GM23248 (cell line): Measurements from ENCODE around the gene ABCG1. TPM values are rescaled to one million over a fixed set of nuclear protein-coding genes. Genes with fewer than 3 reads are reported as not detected.

ENCODE experiments used
- DNase-seq: peaks from one replicate; pipeline ENCODE4 v3.0.0-alpha.2; 2015
- H2AFZ ChIP-seq: fragments of 200-600 bp; sonication (generic); 2 replicates; pipeline ENCODE4 v1.6.1; 2016; ENCODE audit warnings: antibody characterized with exemption
- H3F3A ChIP-seq: fragments of 200-600 bp; sonication (generic); 2 replicates; pipeline ENCODE4 v1.6.1; 2016; ENCODE audit warnings: mild to moderate bottlenecking, antibody characterized with exemption, mixed run types; ENCODE audit not compliant: insufficient read depth
- H3K27ac ChIP-seq: fragments of 200-600 bp; sonication (generic); 2 replicates; pipeline ENCODE4 v1.5.1; 2016; ENCODE audit warnings: mild to moderate bottlenecking
- H3K27me3 ChIP-seq: fragments of 200-600 bp; sonication (generic); replicated peaks from 2 replicates; pipeline ENCODE4 v1.6.1; 2016; ENCODE audit warnings: mild to moderate bottlenecking; ENCODE audit not compliant: insufficient read depth
- H3K36me3 ChIP-seq: fragments of 200-600 bp; sonication (generic); 2 replicates; pipeline ENCODE4 v1.6.1; 2016; ENCODE audit warnings: low read depth, mild to moderate bottlenecking
- H3K4me1 ChIP-seq: fragments of 200-600 bp; sonication (generic); 2 replicates; pipeline ENCODE4 v1.6.1; 2016; ENCODE audit warnings: mild to moderate bottlenecking; ENCODE audit not compliant: insufficient read depth
- H3K4me2 ChIP-seq: fragments of 200-600 bp; sonication (generic); one replicate; pipeline ENCODE4 v1.6.1; 2016; ENCODE audit warnings: mild to moderate bottlenecking; ENCODE audit not compliant: unreplicated experiment
- H3K4me3 ChIP-seq: fragments of 200-600 bp; sonication (generic); 2 replicates; pipeline ENCODE4 v1.5.1; 2016; ENCODE audit warnings: mild to moderate bottlenecking
- H3K79me2 ChIP-seq: fragments of 200-600 bp; sonication (generic); 2 replicates; pipeline ENCODE4 v1.6.1; 2016; ENCODE audit warnings: mild to moderate bottlenecking; ENCODE audit not compliant: insufficient read depth
- H3K9ac ChIP-seq: fragments of 200-600 bp; sonication (generic); 2 replicates; pipeline ENCODE4 v1.6.1; 2016; ENCODE audit warnings: mild to moderate bottlenecking
- H3K9me2 ChIP-seq: fragments of 200-600 bp; sonication (generic); 2 replicates; pipeline ENCODE4 v1.6.1; 2016; ENCODE audit warnings: mixed run types, mild to moderate bottlenecking, moderate library complexity; ENCODE audit not compliant: insufficient read depth
- H3K9me3 ChIP-seq: fragments of 200-600 bp; sonication (generic); one replicate; pipeline ENCODE4 v1.6.1; 2017; ENCODE audit warnings: low read depth
- H4K20me1 ChIP-seq: fragments of 200-600 bp; sonication (generic); 2 replicates; pipeline ENCODE4 v1.6.0; 2016; ENCODE audit not compliant: insufficient read depth
- EZH2 ChIP-seq: fragments of 200-600 bp; sonication (generic); IDR thresholded peaks from 2 replicates; pipeline ENCODE4 v1.6.1; 2018; ENCODE audit warnings: antibody characterized with exemption, mild to moderate bottlenecking; ENCODE audit not compliant: insufficient read depth, poor library complexity, severe bottlenecking
- EZH2phosphoT487 ChIP-seq: fragments of 200-600 bp; sonication (generic); IDR thresholded peaks from 2 replicates; pipeline ENCODE4 v1.6.1; 2018; ENCODE audit warnings: antibody characterized with exemption, moderate library complexity, mild to moderate bottlenecking, low read depth; ENCODE audit not compliant: insufficient read depth
- WGBS, 2 experiments: methylation state at CpG; one replicate each; pipeline ENCODE4 v1.1.6; 2015 to 2017; ENCODE audit warnings: low lambda C conversion rate in 2 of 2, low coverage in 1 of 2; ENCODE audit errors: missing lambda C conversion rate in 2 of 2; 5-methylcytosine and 5-hydroxymethylcytosine counted together
- in situ Hi-C: fragments of 300-500 bp; cut with MboI; formaldehyde crosslinking; loops from 2 replicates; pipeline ENCODE4 v1.15.0; 2020
- polyA plus RNA-seq: library from polyadenylated mRNA; unstranded; fragments of >200 nt; fragmentation: Nextera tagmentation; extraction: Ambion mirVana; gene quantifications from 2 replicates; pipeline ENCODE4 v1.2.1, GENCODE V29; 2016
- total RNA-seq: library from RNA; depleted of rRNA; stranded (reverse); fragments of >200 nt; shearing (Covaris generic); gene quantifications from 2 replicates; pipeline ENCODE4 v1.2.3, GENCODE V29; 2014

The ABCG1 gene
- total and polyA plus RNA-seq, 2 experiments from 2014 or later, result 0.08 TPM; not detected in 1

DNA sequence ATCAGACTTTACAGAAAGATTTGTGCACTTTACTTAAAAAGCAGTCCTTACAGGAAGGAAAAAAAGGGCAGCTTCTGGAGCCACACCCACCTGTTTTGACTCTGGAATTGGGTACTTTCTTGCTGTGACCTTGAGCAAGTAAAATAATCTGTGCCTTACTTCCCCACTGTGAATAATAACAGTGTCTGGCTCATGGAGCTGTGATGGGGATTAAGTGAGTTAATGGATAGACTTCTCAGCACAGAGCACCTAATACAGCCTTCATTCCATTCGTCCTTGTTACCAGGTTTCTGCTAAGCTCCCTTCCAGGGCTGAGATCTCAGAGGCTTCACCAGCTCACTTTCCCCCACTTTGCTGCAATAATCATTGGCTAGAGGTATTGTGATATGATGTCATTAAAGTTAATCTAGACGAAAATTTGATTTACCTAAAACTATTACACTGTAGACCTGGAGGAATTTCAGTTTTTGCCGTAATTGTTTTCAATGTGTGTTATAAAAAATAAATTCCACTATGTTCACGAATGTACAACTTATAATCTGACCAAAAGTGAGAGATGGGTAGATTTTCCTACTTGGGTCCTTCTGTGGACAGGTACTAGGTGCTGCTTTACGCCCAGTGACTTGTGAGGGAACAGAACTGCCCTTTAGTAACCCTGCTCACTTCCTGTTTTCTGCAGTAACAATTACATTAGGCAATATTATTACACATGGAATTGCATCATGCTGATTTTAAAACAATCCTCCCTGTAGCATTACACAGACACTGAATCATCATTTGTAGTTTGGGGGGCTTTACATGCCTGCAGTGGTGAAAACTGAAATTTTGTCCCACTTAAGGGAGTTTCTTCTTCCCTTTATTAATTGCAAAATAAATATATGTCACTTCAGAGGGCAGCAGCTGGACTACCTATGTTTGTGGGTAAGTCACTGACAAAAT, 19.7 kb upstream of the ABCG1 start:
- Histone ChIP-seq H3K9me3 (no peaks in the 10 kb centered on the region), H3K4me3 (peak overlapping the region; percentile 4; the same call in 1 of the 2 replicates), H3K36me3 (no peaks in the 10 kb centered on the region), H3K9me2 (no peaks in the 10 kb centered on the region), H3K4me2 (peak overlapping the region; percentile 52), H2AFZ (no peak overlapping the region), H3K27ac (peak overlapping the region; percentile 58), H3K27me3 (peaks cover 11% of the 10 kb centered on the region), H3F3A (0 out of 2 replicates have a peak, but pooled peaks cover 7% of the 10 kb centered on the region), H3K9ac (peak overlapping the region; percentile 26), H3K4me1 (peaks cover 21% of the 10 kb centered on the region), H4K20me1 (no peaks in the 10 kb centered on the region), H3K79me2 (no peaks in the 10 kb centered on the region)
- DNase-seq, result peak; percentile 85
- 8 to 9% methylated on average over 5 of the region's 5 CpGs for WGBS, 2 experiments
- no peak for TF ChIP-seq EZH2
- in situ Hi-C loops, result no loop called here

DNA sequence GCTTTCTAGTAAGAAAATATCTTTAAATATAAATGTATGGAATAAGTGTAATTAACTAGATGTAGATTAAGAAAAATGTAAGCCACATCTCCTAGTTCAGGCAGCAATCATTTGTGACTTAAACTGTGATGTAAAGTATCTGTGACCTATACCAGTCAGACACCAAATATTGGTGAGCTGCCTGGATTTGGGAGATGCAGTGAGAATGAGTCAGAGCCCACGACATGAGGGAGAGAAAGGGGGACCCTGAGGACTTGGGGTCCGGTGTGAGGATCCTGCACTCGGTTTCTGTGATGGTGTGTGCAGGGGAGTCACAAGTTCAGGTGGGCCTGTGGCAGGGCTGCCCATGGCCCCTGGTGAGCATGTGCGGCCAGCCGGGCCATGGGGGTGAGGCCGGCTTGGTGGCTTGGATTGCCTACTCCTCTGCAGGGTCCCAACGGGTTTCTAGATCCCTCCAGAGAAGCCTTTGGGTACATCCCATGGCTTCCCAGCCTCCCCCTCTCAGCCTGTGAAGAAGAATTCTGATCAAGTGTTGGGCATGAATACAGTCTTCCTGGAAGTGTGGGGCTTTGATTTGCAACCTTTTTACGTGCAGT, 19.0 kb upstream of the ABCG1 start:
- peak overlapping the region; percentile 4; the same call in 1 of the 2 replicates for H3K4me3 ChIP-seq
- peak; percentile 67 for DNase-seq
- peaks cover 21% of the 10 kb centered on the region for H3K4me1 ChIP-seq
- H3K36me3 ChIP-seq, result no peaks in the 10 kb centered on the region
- H3K9me2 ChIP-seq, result no peaks in the 10 kb centered on the region
- H4K20me1 ChIP-seq, result no peaks in the 10 kb centered on the region
- peaks cover 14% of the 10 kb centered on the region for H3K27me3 ChIP-seq
- H3K9ac ChIP-seq, result peak overlapping the region; percentile 26
- 68 to 69% methylated on average over 8 of the region's 8 CpGs for WGBS, 2 experiments
- H3K4me2 ChIP-seq, result peak overlapping the region; percentile 52
- no peak for TF ChIP-seq EZH2phosphoT487
- no peak for TF ChIP-seq EZH2
- no peaks in the 10 kb centered on the region for H3K79me2 ChIP-seq
- 0 out of 2 replicates have a peak, but pooled peaks cover 7% of the 10 kb centered on the region for H3F3A ChIP-seq
- H3K27ac ChIP-seq, result peak overlapping the region; percentile 58
- H2AFZ ChIP-seq, result peak overlapping the region; percentile 33; the same call in 1 of the 2 replicates
- in situ Hi-C loops, result no loop called here
- H3K9me3 ChIP-seq, result no peaks in the 10 kb centered on the region

DNA sequence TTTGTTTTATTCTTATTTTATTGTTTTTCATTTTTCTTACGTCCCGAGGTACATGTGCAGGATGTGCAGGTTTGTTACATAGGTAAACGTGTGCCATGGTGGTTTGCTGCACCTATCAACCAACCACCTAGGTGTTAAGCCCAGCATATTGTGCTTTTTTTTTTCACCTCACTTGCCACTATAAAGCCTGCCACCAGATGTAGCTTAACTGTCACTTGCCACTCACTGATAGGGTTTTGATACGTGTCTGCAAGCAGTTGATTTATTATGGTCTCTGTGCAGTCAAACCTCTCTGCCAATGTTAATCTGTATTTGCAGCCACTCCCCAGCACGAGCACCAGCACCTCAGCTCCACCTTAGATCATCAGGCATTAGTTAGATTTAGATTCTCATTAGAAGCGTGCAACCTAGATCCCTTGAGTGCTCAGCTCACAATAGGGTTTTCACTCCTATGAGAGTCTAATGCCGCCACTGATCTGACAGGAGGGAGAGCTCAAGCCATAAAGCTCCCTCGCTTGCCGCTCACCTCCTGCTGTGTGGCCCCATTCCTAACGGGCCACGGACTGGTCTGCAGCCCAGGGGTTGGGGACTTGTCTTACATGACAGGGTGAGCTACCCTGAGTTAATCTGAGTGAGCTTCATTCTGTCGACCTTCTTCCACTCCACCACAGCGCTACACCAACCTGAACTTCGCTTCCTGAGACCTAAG, 17.9 kb upstream of the ABCG1 start:
- H3K27ac ChIP-seq, result no peak overlapping the region
- WGBS, 2 experiments, result 65 to 66% methylated on average over 14 of the region's 14 CpGs
- H4K20me1 ChIP-seq, result no peaks in the 10 kb centered on the region
- H3K9me3 ChIP-seq, result no peaks in the 10 kb centered on the region
- H3K9ac ChIP-seq, result no peak overlapping the region
- H3K36me3 ChIP-seq, result no peaks in the 10 kb centered on the region
- H3K4me1 ChIP-seq, result peaks cover 21% of the 10 kb centered on the region
- in situ Hi-C loops, result no loop called here
- H3K9me2 ChIP-seq, result no peaks in the 10 kb centered on the region
- H3F3A ChIP-seq, result 0 out of 2 replicates have a peak, but pooled peaks cover 7% of the 10 kb centered on the region
- H3K4me3 ChIP-seq, result no peak overlapping the region
- H2AFZ ChIP-seq, result no peak overlapping the region
- no peak overlapping the region for H3K4me2 ChIP-seq
- TF ChIP-seq EZH2 (no peak), EZH2phosphoT487 (no peak)
- H3K79me2 ChIP-seq, result no peaks in the 10 kb centered on the region
- DNase-seq, result no peak
- peaks cover 14% of the 10 kb centered on the region for H3K27me3 ChIP-seq

DNA sequence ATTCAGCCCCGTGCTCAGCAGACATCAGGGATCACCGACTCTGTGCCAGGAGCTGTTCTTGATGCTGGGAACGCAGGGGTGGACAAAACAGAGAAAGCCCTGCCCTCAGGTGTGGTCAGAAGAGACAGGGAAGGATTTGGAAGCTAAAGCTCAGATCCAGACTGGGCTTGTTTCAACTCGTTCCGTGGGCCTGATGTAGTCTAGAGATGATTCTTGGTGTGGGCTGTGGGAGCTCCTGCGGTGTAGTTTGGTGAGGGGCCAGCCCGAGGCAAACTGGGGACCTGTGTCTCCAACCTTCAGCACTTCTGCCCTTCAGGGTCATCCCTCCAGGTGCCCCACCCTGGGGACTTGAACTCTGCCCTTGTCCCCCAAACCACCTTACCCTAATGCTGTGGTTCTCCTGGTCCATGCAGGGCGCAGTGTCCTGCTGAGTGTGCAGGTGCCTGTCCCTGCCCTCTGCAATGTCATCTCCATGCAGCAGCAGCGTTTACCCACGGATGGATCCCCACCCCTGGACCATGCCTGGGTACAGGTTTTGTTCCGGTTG, 17.3 kb upstream of the ABCG1 start:
- no peak overlapping the region for H3K27ac ChIP-seq
- H3K9me2 ChIP-seq, result no peaks in the 10 kb centered on the region
- 60 to 64% methylated on average over 11 of the region's 11 CpGs for WGBS, 2 experiments
- peaks cover 14% of the 10 kb centered on the region for H3K27me3 ChIP-seq
- no peaks in the 10 kb centered on the region for H3K79me2 ChIP-seq
- peaks cover 21% of the 10 kb centered on the region for H3K4me1 ChIP-seq
- no peak overlapping the region for H3K9ac ChIP-seq
- DNase-seq, result no peak
- H2AFZ ChIP-seq, result no peak overlapping the region
- no peak overlapping the region for H3K4me2 ChIP-seq
- no peak overlapping the region for H3K4me3 ChIP-seq
- H3K36me3 ChIP-seq, result no peaks in the 10 kb centered on the region
- TF ChIP-seq EZH2phosphoT487 (no peak), EZH2 (no peak)
- H3K9me3 ChIP-seq, result no peaks in the 10 kb centered on the region
- 0 out of 2 replicates have a peak, but pooled peaks cover 7% of the 10 kb centered on the region for H3F3A ChIP-seq
- no peaks in the 10 kb centered on the region for H4K20me1 ChIP-seq
- in situ Hi-C loops, result no loop called here
